Spinal cord (tissue), 10 donors: Measurements from ENCODE around the gene PRKCH. TPM values are rescaled to one million over a fixed set of nuclear protein-coding genes. Genes with fewer than 3 reads are reported as not detected.
A peak's percentile ranks its signal among the peaks of the same experiment; 100 is the strongest.

ENCODE experiments used
- DNase-seq, 6 donors: peaks; one replicate each; pipeline versions ENCODE4 v3.0.0 to v3.0.0-alpha.2; 2013 to 2015; ENCODE audit warnings: low spot score in 6 of 6, low read depth in 4 of 6
- H3K27ac ChIP-seq: one replicate; pipeline ENCODE4 v1.5.1; 2013; ENCODE audit warnings: low read depth, low read length, control low read depth
- H3K27me3 ChIP-seq: one replicate; pipeline ENCODE4 v1.6.1; 2013; ENCODE audit warnings: low read length; ENCODE audit not compliant: control insufficient read depth, insufficient read depth
- H3K36me3 ChIP-seq: one replicate; pipeline ENCODE4 v1.6.1; 2013; ENCODE audit warnings: low read length; ENCODE audit not compliant: control insufficient read depth, insufficient read depth
- H3K4me1 ChIP-seq: one replicate; pipeline ENCODE4 v1.6.1; 2013; ENCODE audit warnings: low read length; ENCODE audit not compliant: control insufficient read depth, insufficient read depth
- H3K4me3 ChIP-seq: one replicate; pipeline ENCODE4 v1.5.1; 2013; ENCODE audit warnings: low read depth, low read length, control low read depth
- H3K9me3 ChIP-seq: one replicate; pipeline ENCODE4 v1.6.1; 2013; ENCODE audit warnings: low read length; ENCODE audit not compliant: control insufficient read depth, insufficient read depth
- WGBS: methylation state at CpG from one replicate; pipeline ENCODE4 v1.1.5; 2013; ENCODE audit warnings: missing lambda C conversion rate; ENCODE audit not compliant: insufficient coverage; 5-methylcytosine and 5-hydroxymethylcytosine counted together
- polyA plus RNA-seq, 2 donors: library from polyadenylated mRNA; unstranded; fragments of 120-200 nt; gene quantifications; one replicate each; pipeline ENCODE4 v1.2.1, GENCODE V29; 2013; ENCODE audit not compliant: insufficient read length in 2 of 2
- total RNA-seq, 2 donors: library from RNA; depleted of rRNA in 1 of 2; stranded (reverse); fragments of 120-200 nt in 1 of 2; fragments of >200 nt in 1 of 2; gene quantifications; one replicate each; pipeline versions ENCODE4 v1.2.3 to v1.2.4, GENCODE V29; 2013 to 2014
- donor health status: healthy.

Gene PRKCH
- total and polyA plus RNA-seq, 4 donors, result 9.6 to 30.7 (median 15.5) TPM

GRCh38 chr14:61571917-61572316 lies 250.5 kb downstream of the PRKCH start:
- no peaks in the 10 kb centered on the region for H3K9me3 ChIP-seq
- WGBS, result 67% methylated on average over 2 of the region's 2 CpGs
- no peak overlapping the region for H3K27ac ChIP-seq
- H3K27me3 ChIP-seq, result peaks cover 10% of the 10 kb centered on the region
- H3K4me3 ChIP-seq, result no peak overlapping the region
- peaks cover 14% of the 10 kb centered on the region for H3K4me1 ChIP-seq
- no peak for DNase-seq
- no peaks in the 10 kb centered on the region for H3K36me3 ChIP-seq

DNA sequence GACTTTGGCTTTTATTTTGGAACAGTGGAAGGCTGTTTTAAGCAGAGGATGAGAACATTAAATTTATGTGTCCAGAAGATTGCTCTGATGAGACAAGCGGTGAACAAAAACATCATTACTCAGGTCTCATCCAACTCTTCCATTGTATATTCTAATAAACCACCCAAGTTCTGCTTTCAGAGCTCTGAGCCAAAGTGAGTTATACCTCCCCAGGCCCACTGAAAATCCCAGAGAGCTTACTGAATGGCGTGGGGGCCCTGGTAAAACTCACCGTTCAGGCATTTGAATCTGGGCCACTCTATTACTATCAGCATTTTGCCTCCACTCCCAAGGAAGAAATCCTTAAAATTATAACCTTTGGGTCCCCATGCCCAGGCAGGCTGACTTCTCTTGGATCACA lies 251.9 kb downstream of the PRKCH start:
- Histone ChIP-seq H3K27me3 (peaks cover 5% of the 10 kb centered on the region), H3K9me3 (no peaks in the 10 kb centered on the region), H3K4me1 (peaks cover 7% of the 10 kb centered on the region), H3K36me3 (no peaks in the 10 kb centered on the region), H3K4me3 (no peak overlapping the region), H3K27ac (no peak overlapping the region)
- DNase-seq, result no peak
- 88% methylated on average over 3 of the region's 3 CpGs for WGBS

DNA sequence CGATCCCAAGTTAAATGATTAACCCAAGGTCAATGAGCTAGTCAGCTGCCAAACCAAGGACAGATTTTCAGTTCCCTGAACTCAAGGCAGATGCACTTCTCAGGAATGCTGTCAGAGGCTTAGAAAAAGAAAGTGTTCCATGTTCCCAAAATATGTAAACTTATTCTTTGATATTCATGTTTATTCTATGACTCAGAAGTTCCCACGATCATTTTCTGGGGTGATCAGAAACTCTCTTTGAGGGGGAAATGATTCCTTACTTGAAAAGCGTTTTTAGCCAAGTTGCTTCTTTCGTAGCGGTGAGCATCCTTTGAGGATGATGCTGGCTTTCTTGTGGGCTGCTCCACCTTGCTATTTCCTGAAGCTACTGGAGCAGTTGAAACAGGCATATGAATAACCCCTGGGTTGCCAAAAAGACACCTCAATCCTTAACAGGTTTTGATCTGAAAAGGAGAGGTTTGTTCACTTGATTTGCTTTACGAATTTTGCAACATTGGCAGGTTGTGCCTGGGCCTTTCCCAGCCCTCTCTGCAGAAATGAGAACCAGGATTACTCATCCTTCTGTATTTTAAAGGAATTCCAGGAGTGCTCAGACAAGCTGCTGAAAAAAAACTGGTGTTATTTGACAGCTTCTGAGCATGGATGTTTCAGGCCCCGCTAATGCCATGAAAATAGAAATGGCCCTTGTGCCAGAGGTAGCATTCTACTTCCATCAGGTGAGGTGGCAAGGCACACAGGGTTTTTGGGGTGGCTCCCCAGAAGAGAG lies 252.6 kb downstream of the PRKCH start:
- no peak for DNase-seq
- Histone ChIP-seq H3K36me3 (no peaks in the 10 kb centered on the region), H3K27ac (no peak overlapping the region), H3K9me3 (no peaks in the 10 kb centered on the region), H3K4me1 (peaks cover under 1% of the 10 kb centered on the region), H3K4me3 (no peak overlapping the region), H3K27me3 (peaks cover 4% of the 10 kb centered on the region)
- WGBS, result 91% methylated on average over 6 of the region's 7 CpGs

GRCh38 chr14:61574514-61574807 lies 253.1 kb downstream of the PRKCH start:
- H3K9me3 ChIP-seq, result no peaks in the 10 kb centered on the region
- no peaks in the 10 kb centered on the region for H3K4me1 ChIP-seq
- no peak for DNase-seq
- no peak overlapping the region for H3K4me3 ChIP-seq
- no peak overlapping the region for H3K27ac ChIP-seq
- 67% methylated on average over 3 of the region's 7 CpGs for WGBS
- peaks cover 4% of the 10 kb centered on the region for H3K27me3 ChIP-seq
- H3K36me3 ChIP-seq, result no peaks in the 10 kb centered on the region

DNA sequence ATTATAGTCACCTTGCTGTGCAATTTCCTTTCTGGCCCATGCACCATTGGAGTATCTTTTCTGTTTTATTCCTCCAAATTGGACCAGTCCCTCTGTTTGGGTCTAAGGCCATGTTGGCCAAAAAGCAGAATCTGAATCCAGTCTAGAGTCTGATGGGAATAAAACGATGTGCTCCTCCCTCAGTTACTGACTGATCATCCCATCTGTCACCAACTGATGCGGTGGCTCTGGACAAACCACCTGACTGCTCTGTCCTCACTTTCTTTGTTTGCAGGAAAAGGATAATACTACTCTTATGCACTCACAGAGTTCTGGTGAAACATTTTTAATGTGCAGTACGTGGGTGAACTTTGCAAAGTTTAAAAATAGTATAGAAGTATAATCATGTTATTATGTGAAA lies 253.7 kb downstream of the PRKCH start:
- H3K4me1 ChIP-seq, result no peaks in the 10 kb centered on the region
- 67% methylated on average over 1 of the region's 3 CpGs for WGBS
- no peaks in the 10 kb centered on the region for H3K36me3 ChIP-seq
- H3K27ac ChIP-seq, result no peak overlapping the region
- DNase-seq, result no peak
- no peaks in the 10 kb centered on the region for H3K9me3 ChIP-seq
- H3K27me3 ChIP-seq, result no peaks in the 10 kb centered on the region
- H3K4me3 ChIP-seq, result no peak overlapping the region

DNA sequence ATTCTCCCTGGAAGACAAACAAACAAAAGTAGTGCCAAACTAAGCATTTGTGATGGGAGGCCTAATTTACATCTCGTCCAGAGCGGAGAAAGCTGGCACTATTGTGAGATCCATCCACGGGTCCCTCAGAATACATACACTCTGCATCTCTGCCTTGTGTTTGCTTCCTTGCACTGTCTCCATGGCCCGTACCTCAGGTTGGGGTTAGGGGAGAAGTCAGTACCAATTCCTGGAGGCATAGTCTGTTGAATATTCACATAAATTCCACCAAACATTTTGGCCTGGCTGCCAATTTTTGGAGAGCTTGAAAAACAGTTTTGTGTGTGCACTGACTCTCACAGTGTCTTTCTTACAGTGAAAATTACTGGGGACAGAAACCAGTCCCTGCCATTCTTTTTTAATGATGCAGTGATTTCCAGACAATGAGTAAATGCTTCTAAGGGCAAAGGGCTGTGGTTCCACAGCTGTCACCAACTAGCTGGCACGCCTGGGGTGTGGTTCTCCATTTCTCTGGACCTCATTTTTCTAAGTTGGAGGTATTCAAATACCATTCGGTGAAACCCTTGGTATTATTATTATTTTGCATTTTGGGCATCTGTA lies 254.3 kb downstream of the PRKCH start:
- Histone ChIP-seq H3K36me3 (no peaks in the 10 kb centered on the region), H3K27ac (no peak overlapping the region), H3K9me3 (no peaks in the 10 kb centered on the region), H3K27me3 (no peaks in the 10 kb centered on the region), H3K4me3 (no peak overlapping the region), H3K4me1 (no peaks in the 10 kb centered on the region)
- DNase-seq, result no peak
- WGBS, result 80% methylated on average over 1 of the region's 6 CpGs

DNA sequence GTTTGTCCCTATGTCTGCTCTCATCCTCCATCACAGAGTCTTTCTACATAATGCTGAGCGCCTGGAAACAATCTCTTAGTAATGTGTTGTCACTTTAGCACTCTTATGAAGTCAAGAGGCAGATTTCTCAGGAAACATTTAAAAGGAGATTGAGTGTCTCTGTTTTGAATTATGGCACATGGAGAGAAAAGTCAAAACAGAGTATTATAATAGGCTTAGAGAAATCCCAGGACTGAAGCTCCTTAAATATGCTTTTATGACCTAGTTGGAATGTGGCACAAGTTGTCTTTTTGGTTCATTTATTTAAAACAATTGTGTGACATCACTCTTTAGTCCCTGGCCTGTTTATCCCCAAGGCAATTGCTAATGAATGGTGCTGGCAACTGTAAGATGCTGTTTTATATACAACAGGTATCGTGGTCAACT lies 256.1 kb downstream of the PRKCH start:
- WGBS, result no CpG with 5 or more reads among the region's 2 CpGs
- Histone ChIP-seq H3K27me3 (no peaks in the 10 kb centered on the region), H3K4me3 (no peak overlapping the region), H3K4me1 (no peaks in the 10 kb centered on the region), H3K36me3 (no peaks in the 10 kb centered on the region), H3K9me3 (no peaks in the 10 kb centered on the region), H3K27ac (no peak overlapping the region)
- peak in 1 of 6 donors; percentile 30 for DNase-seq

DNA sequence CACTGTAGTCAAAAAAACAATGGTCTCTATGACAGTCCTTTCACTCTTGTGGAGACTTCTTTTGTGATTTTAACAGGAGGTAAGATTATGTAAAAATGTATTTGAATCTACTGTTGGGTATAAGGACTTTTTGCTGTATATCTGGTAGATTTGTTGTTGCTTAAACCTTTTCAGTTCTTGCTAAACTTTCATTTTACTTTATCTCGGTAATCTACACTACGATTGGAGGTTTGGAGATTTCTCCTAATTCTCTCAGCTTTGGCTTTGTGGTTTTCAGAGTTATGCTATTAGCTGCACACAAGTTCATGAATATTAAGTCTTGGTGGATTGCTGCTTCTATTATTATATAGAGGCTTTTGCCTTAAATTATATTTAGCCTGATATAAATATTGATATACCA lies 257.4 kb downstream of the PRKCH start:
- DNase-seq, result no peak
- Histone ChIP-seq H3K27me3 (no peaks in the 10 kb centered on the region), H3K9me3 (no peaks in the 10 kb centered on the region), H3K4me1 (no peaks in the 10 kb centered on the region), H3K4me3 (no peak overlapping the region), H3K27ac (no peak overlapping the region), H3K36me3 (no peaks in the 10 kb centered on the region)
- WGBS, result no CpG with 5 or more reads among the region's 2 CpGs

- H3K4me3 ChIP-seq, result no peak overlapping the region
- WGBS, result no CpG with 5 or more reads among the region's 1 CpG
- no peaks in the 10 kb centered on the region for H3K36me3 ChIP-seq
- H3K27ac ChIP-seq, result no peak overlapping the region
- H3K4me1 ChIP-seq, result peaks cover 7% of the 10 kb centered on the region
- no peaks in the 10 kb centered on the region for H3K27me3 ChIP-seq
- H3K9me3 ChIP-seq, result no peaks in the 10 kb centered on the region
- no peak for DNase-seq
Measured at GRCh38 chr14:61581340-61581739, 260.0 kb downstream of the PRKCH start.

DNA sequence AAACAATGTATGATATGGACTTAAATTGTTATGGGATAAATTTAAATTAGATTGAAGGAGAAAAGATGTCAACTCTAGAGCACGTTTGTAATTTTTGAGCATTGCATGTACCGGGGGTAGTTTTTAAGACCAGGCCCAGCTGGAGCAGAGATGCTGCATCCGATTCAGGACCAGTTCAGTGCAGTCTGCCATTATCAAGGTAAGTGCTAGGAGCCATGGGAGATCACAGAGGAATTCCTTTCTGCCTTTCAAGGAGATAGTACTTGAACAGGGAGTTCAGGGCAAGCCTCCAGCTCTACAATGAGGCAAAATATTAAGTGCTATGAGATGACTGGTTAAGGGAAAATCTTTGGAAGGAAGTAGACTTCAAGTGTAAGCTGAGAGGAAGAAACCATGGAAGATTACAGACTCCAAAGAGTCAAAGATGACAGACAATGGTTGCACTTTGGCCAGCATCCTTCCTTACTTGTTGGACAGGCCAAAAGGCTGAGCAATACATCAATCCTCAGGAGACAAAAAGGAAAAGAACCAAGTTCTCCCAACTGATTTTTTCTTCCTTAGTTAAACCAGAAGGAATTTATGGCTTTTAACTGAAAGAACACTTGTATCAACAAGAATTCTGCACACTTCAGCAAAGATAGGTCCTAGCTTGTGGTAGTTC lies 260.7 kb downstream of the PRKCH start:
- WGBS, result 93% methylated on average over 3 of the region's 3 CpGs
- Histone ChIP-seq H3K4me3 (no peak overlapping the region), H3K9me3 (no peaks in the 10 kb centered on the region), H3K36me3 (no peaks in the 10 kb centered on the region), H3K27ac (no peak overlapping the region), H3K4me1 (peaks cover 7% of the 10 kb centered on the region), H3K27me3 (no peaks in the 10 kb centered on the region)
- DNase-seq, result no peak
